Measurements from ENCODE around the gene LONRF2.
A peak's percentile ranks its signal among the peaks of the same experiment; 100 is the strongest.
"Not testable (repeated sequence)": the region's sequence is repeated elsewhere in the genome, so short reads cannot be mapped to it uniquely, and the experiment has no call there.

The LONRF2 gene

GRCh38 chr2:100252811-100253698 lies 69.2 kb downstream of the LONRF2 start:
- DNase-seq = no peak

GRCh38 chr2:100250645-100251044 lies 71.7 kb downstream of the LONRF2 start:
- DNase-seq = no peak

- no peak for DNase-seq
Measured at GRCh38 chr2:100248971-100249370, 73.3 kb downstream of the LONRF2 start.

GRCh38 chr2:100248556-100248955 lies 73.7 kb downstream of the LONRF2 start:
- not testable (repeated sequence) for DNase-seq

GRCh38 chr2:100248044-100248330 lies 74.3 kb downstream of the LONRF2 start:
- no peak for DNase-seq

- DNase-seq = no peak
Measured at GRCh38 chr2:100247256-100248043, 74.9 kb downstream of the LONRF2 start.

- DNase-seq = peak; percentile 28
Measured at GRCh38 chr2:100246163-100247145, 75.8 kb downstream of the LONRF2 start.

- no peak for DNase-seq
Measured at GRCh38 chr2:100245681-100246080, 76.6 kb downstream of the LONRF2 start.

GRCh38 chr2:100244881-100245605 lies 77.3 kb downstream of the LONRF2 start:
- DNase-seq = peak; percentile 44

GRCh38 chr2:100243631-100244030 lies 78.7 kb downstream of the LONRF2 start:
- no peak for DNase-seq

GRCh38 chr2:100242891-100243619 lies 79.2 kb downstream of the LONRF2 start:
- DNase-seq = peak; percentile 73

- peak; percentile 34 for DNase-seq
Measured at GRCh38 chr2:100242476-100242875, 79.8 kb downstream of the LONRF2 start.

GRCh38 chr2:100241236-100241635 lies 81.1 kb downstream of the LONRF2 start:
- DNase-seq = no peak

- no peak for DNase-seq
Measured at GRCh38 chr2:100240386-100240785, 81.9 kb downstream of the LONRF2 start.

- no peak for DNase-seq
Measured at GRCh38 chr2:100239486-100240210, 82.7 kb downstream of the LONRF2 start.

- DNase-seq = no peak
Measured at GRCh38 chr2:100238471-100238870, 83.8 kb downstream of the LONRF2 start.

- no peak for DNase-seq
Measured at GRCh38 chr2:100237770-100238169, 84.5 kb downstream of the LONRF2 start.

GRCh38 chr2:100237163-100237562 lies 85.1 kb downstream of the LONRF2 start:
- DNase-seq = no peak

- DNase-seq = no peak
Measured at GRCh38 chr2:100236166-100236565, 86.1 kb downstream of the LONRF2 start.

- DNase-seq = no peak
Measured at GRCh38 chr2:100235581-100235980, 86.7 kb downstream of the LONRF2 start.

- no peak for DNase-seq
Measured at GRCh38 chr2:100235098-100235497, 87.2 kb downstream of the LONRF2 start.
